H1 (cell line): ENCODE data around the gene CA5A. TPM values are rescaled to one million over a fixed set of nuclear protein-coding genes. Genes with fewer than 3 reads are reported as not detected.

ENCODE experiments used
- CHD2 ChIP-seq: IDR thresholded peaks from 2 replicates; pipeline ENCODE4 v1.6.1; 2012; ENCODE audit warnings: low read length, improper control_type of control experiment
- SIRT6 ChIP-seq: IDR thresholded peaks from one replicate; pipeline ENCODE4 v1.7.1; 2012; ENCODE audit warnings: low read length, inconsistent platforms
- TBP ChIP-seq: IDR thresholded peaks from 2 replicates; pipeline ENCODE4 v1.6.1; 2011; ENCODE audit warnings: low read depth, low read length, improper control_type of control experiment
- polyA plus RNA-seq, 7 experiments: library from polyadenylated mRNA; depleted of rRNA in 3 of 7; stranded (reverse) in 5 of 7; unstranded in 2 of 7; fragments of >200 nt in 5 of 7; fragments of 200-250 nt in 2 of 7; gene quantifications; 1 replicate in 5 of 7; 2 replicates in 1 of 7; 4 replicates in 1 of 7; pipeline versions ENCODE4 v1.2.1 to v1.2.3, GENCODE V29; 2011 to 2013; ENCODE audit warnings: missing spikeins in 2 of 7, mixed read lengths in 2 of 7
- total RNA-seq: library from RNA; stranded (reverse); fragmentation: NEBNext Ultra II Directional; extraction: Animal tissue kit (Norgen Biotek cat#: 25700); gene quantifications from 2 replicates; pipeline ENCODE4 v1.2.1, GENCODE V29; 2021

Gene CA5A
- total and polyA plus RNA-seq, 2 of the 8 experiments (the other 6 are each of a cell fraction or from before 2014, with no cell fraction given), result not detected

DNA sequence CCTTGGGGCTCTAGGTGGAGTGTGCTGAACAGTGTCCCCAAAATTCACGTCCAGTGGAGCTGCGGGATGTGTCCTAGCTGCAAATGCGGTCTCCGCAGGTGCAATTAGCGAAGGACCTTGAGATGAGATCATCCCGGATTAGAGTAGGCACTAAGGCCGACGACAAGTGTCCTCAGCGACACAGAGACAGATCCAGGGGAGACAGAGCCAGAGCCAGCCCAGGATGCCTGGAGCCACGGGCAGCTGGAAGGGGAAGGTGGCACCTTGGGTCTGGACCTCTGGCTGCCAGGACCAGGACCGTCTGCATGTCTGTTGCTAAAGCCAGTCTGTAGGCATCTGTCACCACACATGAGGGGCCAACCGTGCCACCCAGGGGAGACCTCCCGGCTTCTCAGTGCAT lies 91.5 kb downstream of the CA5A start (continued):
- no peak for TF ChIP-seq SIRT6
- TF ChIP-seq TBP, result no peak
- TF ChIP-seq CHD2, result no peak
